Activated CD4-positive, alpha-beta T cell treated with anti-CD3 and anti-CD28 coated beads, Interleukin-2, amount 50 U/mL, for 4 hours (primary cell): Measurements from ENCODE around the gene GNL3L.
"Not testable (repeated sequence)": the region's sequence is repeated elsewhere in the genome, so short reads cannot be mapped to it uniquely, and the experiment has no call there.

Experiments
- DNase-seq, 2 experiments: peaks; one replicate each; pipeline ENCODE4 v3.0.0-alpha.2; 2020

The GNL3L gene

GRCh38 chrX:54529552-54530356 lies at the start of gene GNL3L:
GNL3L (plus strand) TSS chrX:54530219; CDS start chrX:54532567, 2,348 bp downstream.
- peak; percentile 73 to 78 for DNase-seq

GRCh38 chrX:54482839-54483593 lies 47.0 kb upstream of the GNL3L start:
- DNase-seq, result no peak

GRCh38 chrX:54483946-54484345 lies 46.1 kb upstream of the GNL3L start:
- DNase-seq, result no peak

GRCh38 chrX:54484666-54485065 lies 45.4 kb upstream of the GNL3L start:
- DNase-seq, result no peak

- not testable (repeated sequence) for DNase-seq
Observed at GRCh38 chrX:54489819-54490218, 40.2 kb upstream of the GNL3L start.

- DNase-seq, result no peak
Observed at GRCh38 chrX:54492340-54492739, 37.7 kb upstream of the GNL3L start.

GRCh38 chrX:54494166-54494988 lies 35.6 kb upstream of the GNL3L start:
- DNase-seq, result no peak

- DNase-seq, result no peak
Observed at GRCh38 chrX:54494989-54495813, 34.8 kb upstream of the GNL3L start.

- peak; percentile 24 to 33 for DNase-seq
Observed at GRCh38 chrX:54495814-54496516, 34.1 kb upstream of the GNL3L start, which contains the start of gene FGD1. FGD1 (minus strand) TSS chrX:54496234; CDS start chrX:54495432, 802 bp downstream.

GRCh38 chrX:54496517-54496852 lies 33.5 kb upstream of the GNL3L start:
- DNase-seq, result no peak

- no peak for DNase-seq
Observed at GRCh38 chrX:54496936-54497335, 33.1 kb upstream of the GNL3L start.

GRCh38 chrX:54509400-54509799 lies 20.6 kb upstream of the GNL3L start:
- no peak for DNase-seq

GRCh38 chrX:54529151-54529550 lies 868 bp upstream of the GNL3L start:
- no peak for DNase-seq

GRCh38 chrX:54530357-54530900 lies 410 bp downstream of the GNL3L start:
- peak in 1 of 2 experiments; percentile 5 for DNase-seq

- no peak for DNase-seq
Observed at GRCh38 chrX:54534271-54534670, 4.3 kb downstream of the GNL3L start.

GRCh38 chrX:54540289-54540688 lies 10.3 kb downstream of the GNL3L start:
- no peak for DNase-seq

- DNase-seq, result not testable (repeated sequence)
Observed at GRCh38 chrX:54542239-54542638, 12.2 kb downstream of the GNL3L start.

GRCh38 chrX:54550821-54551220 lies 20.8 kb downstream of the GNL3L start:
- DNase-seq, result no peak

- DNase-seq, result no peak
Observed at GRCh38 chrX:54551801-54552200, 21.8 kb downstream of the GNL3L start.

- not testable (repeated sequence) for DNase-seq
Observed at GRCh38 chrX:54555006-54555405, 25.0 kb downstream of the GNL3L start.

- no peak for DNase-seq
Observed at GRCh38 chrX:54560411-54560810, 30.4 kb downstream of the GNL3L start.
